DMS114 treated with DMSO at 0.1 percent for 48 hours (cell line): ENCODE data around the gene MDK.

Source experiments
- DNase-seq: peaks from one replicate; lab custom pipeline; 2025; ENCODE audit not compliant: unreplicated experiment; lab: John Stamatoyannopoulos, UW

MDK gene

GRCh38 chr11:46381048-46381818 lies at the start of gene MDK:
TSS of gene MDK (plus strand) at chr11:46381669. CDS start at chr11:46382058, 389 bp downstream.
- no peak for DNase-seq

- DNase-seq: no peak
Measured at GRCh38 chr11:46332093-46332567, 49.3 kb upstream of the MDK start.

- no peak for DNase-seq
Measured at GRCh38 chr11:46332568-46333393, 48.7 kb upstream of the MDK start.

GRCh38 chr11:46333394-46333947 lies 48.0 kb upstream of the MDK start:
- DNase-seq: no peak

GRCh38 chr11:46334211-46334610 lies 47.3 kb upstream of the MDK start:
- no peak for DNase-seq

GRCh38 chr11:46335271-46335670 lies 46.2 kb upstream of the MDK start:
- DNase-seq: no peak

- no peak for DNase-seq
Measured at GRCh38 chr11:46335890-46336562, 45.4 kb upstream of the MDK start.

GRCh38 chr11:46336563-46337180 lies 44.8 kb upstream of the MDK start:
- no peak for DNase-seq

GRCh38 chr11:46337626-46338345 lies 43.7 kb upstream of the MDK start:
- DNase-seq: no peak

GRCh38 chr11:46338636-46338987 lies 42.9 kb upstream of the MDK start:
- no peak for DNase-seq

- no peak for DNase-seq
Measured at GRCh38 chr11:46338988-46339666, 42.3 kb upstream of the MDK start.

- no peak for DNase-seq
Measured at GRCh38 chr11:46339816-46340215, 41.7 kb upstream of the MDK start.

- DNase-seq: no peak
Measured at GRCh38 chr11:46341454-46341853, 40.0 kb upstream of the MDK start.

- no peak for DNase-seq
Measured at GRCh38 chr11:46342239-46342638, 39.2 kb upstream of the MDK start.

- DNase-seq: no peak
Measured at GRCh38 chr11:46343520-46343919, 37.9 kb upstream of the MDK start.

- no peak for DNase-seq
Measured at GRCh38 chr11:46345131-46345597, 36.3 kb upstream of the MDK start.

GRCh38 chr11:46345881-46346484 lies 35.5 kb upstream of the MDK start:
- DNase-seq: no peak

- peak; percentile 37 for DNase-seq
Measured at GRCh38 chr11:46346886-46347636, 34.4 kb upstream of the MDK start, which contains the start of gene DGKZ. TSS of gene DGKZ (plus strand) at chr11:46347463. CDS start at chr11:46347660, 197 bp downstream.
